Measurements from ENCODE around the gene SLC11A1.

SLC11A1 gene

DNA sequence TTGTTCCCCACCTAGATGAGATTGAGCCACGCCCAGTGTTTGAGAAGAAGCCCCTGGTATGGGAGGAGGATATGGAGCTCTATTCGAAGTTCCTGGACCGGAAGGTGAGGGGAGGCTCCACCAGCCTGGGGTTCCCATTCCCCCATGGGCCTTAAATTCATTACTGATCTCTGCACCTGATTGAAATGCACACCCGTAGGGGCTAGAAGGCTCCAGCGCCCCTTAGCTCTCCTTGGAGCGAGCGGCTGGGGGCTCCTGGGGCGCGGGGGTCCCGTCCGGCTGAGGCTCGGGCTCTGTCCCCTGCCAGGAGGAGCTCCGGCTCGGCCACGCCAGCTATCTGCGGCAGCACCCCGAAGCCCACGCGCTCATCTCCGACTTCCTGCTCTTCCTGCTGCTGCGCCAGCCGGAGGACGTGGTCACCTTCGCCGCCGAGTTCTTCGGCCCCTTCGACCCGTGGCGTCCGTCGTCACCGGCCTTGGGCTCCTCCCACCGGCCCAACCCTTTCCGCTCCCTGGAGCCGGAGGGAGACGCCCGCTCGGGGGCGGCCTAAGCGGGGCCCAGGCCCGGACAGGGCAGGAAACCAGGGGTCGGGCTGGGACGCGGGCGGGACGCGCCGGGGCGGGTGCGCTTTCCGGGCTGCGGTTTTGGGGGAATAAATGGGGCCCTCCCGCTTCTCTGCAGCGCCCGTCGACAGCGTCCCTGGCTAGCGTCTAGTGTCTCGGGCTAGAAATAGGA lies 14.5 kb upstream of the SLC11A1 start:
- TF ChIP-seq CTCF (conservative IDR thresholded peaks at IDR 0.05), result no peak
- peak overlapping the region; percentile 58 for H3K27ac ChIP-seq

DNA sequence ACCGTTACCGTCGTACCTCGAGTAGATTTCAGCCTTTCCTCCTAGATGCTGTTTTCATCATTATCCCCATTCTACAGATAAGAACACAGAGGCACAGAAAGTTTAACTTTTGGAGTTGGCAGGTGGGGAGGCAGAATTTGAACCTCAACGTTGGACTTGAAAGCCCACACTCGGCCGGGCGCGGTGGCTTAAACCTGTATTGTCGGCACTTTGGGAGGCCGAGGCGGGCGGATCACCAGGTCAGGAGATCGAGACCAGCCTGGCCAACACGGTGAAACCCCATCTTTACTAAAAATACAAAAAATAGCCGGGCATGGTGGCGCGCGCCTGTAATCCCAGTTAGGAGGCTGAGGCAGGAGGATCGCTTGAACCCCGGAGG lies 13.9 kb upstream of the SLC11A1 start:
- TF ChIP-seq CTCF (conservative IDR thresholded peaks at IDR 0.05), result no peak
- peak overlapping the region; percentile 58 for H3K27ac ChIP-seq

- TF ChIP-seq CTCF (conservative IDR thresholded peaks at IDR 0.05), result peak; percentile 28; the same call in 1 of the 2 replicates
- peak overlapping the region; percentile 58 for H3K27ac ChIP-seq
Observed at GRCh38 chr2:218368621-218369153, 13.4 kb upstream of the SLC11A1 start.

GRCh38 chr2:218369330-218369729 lies 12.7 kb upstream of the SLC11A1 start:
- no peak for TF ChIP-seq CTCF (conservative IDR thresholded peaks at IDR 0.05)

DNA sequence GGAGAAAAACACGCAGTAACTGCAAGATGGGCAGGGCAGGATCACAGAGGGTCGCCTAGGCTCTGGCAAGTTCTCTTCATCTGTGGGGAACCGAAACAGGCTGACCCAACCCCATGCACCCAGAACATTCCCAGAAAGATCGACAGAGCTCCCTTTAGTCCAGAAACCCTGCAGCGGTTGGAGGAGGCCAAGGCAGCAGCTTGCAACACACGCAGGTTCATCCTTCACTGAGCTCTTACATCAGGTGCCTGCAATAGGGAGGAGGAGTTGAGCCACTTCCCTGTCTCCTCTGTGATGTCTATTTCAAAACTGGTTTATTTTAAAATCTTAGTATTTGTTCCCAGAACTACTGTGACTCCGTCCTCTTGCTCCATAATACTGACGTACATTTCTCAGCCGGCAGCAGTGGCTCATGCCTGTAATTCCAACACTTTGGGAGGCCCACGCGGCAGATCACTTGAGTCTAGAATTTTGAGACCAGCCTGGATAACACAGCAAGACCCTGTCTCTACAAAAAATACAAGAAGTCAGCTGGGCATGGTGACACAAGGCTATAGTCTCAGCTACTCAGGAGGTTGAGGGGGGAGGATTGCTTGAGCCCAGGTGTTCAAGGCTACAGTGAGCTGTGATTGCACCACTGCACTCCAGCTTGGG lies 11.5 kb upstream of the SLC11A1 start:
- H3K27ac ChIP-seq, result no peak overlapping the region
- TF ChIP-seq CTCF (conservative IDR thresholded peaks at IDR 0.05), result no peak

More at GRCh38 chr2:218369330-218369729, 12.7 kb upstream of the SLC11A1 start:
- peak overlapping the region; percentile 58 for H3K27ac ChIP-seq

DNA sequence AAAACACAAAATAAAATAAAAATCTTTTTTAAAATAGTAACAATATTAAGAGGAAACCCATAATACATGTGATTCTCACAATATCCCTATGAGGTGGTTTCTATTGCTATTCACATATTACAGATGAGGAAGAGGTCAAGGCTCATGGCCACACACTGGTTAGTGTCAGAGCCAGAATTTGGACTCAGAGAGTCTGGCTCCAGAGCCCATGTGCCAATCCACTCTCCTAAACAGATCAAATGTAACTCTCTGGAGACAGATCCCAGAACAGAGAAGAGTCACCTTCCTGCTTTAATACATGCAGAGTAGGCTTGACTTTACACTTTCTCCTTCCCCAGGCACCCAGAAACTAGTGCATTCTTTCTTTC lies 10.1 kb upstream of the SLC11A1 start:
- no peak overlapping the region for H3K27ac ChIP-seq
- TF ChIP-seq CTCF (conservative IDR thresholded peaks at IDR 0.05), result no peak

DNA sequence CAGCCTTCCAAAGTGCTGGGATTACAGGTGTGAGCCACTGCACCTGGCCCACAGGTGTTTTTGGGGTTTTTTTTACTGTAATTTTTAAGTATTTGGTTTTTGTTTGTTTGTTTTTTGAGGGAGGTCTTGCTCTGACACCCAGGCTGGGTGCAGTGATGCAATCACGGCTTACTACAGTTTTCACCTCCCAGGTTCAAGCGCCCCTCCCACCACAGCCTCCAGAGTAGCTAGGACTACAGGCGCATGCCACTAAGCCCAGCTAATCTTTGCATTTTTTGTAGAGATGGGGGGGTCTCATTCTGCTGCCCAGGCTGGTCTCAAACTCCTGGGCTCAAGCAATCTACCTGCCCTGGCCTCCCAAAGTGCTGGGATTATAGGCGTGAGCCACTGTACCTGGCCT lies 7.3 kb upstream of the SLC11A1 start:
- TF ChIP-seq CTCF (conservative IDR thresholded peaks at IDR 0.05), result no peak
- H3K27ac ChIP-seq, result peak overlapping the region; percentile 53
